NB4 (cell line): ENCODE results near the gene TRIM34.
"Not testable (repeated sequence)": the region's sequence is repeated elsewhere in the genome, so short reads cannot be mapped to it uniquely, and the experiment has no call there.

Experiments used
- DNase-seq: peaks from one replicate; pipeline ENCODE4 v3.0.0; 2010; ENCODE audit warnings: low read depth
- H3K4me3 ChIP-seq: one replicate; pipeline ENCODE4 v1.5.1; 2011; ENCODE audit warnings: mild to moderate bottlenecking, low read depth, low read length, moderate library complexity
- MYC ChIP-seq: IDR thresholded peaks from 2 replicates; pipeline ENCODE4 v1.6.1; 2011; ENCODE audit warnings: low read depth, low read length
- POLR2A ChIP-seq: IDR thresholded peaks from 2 replicates; pipeline ENCODE4 v1.6.1; 2011; ENCODE audit warnings: mild to moderate bottlenecking; ENCODE audit not compliant: insufficient read length; ENCODE audit errors: extremely low read depth
- TF ChIP-seq, protein P1 (sequence below): IDR thresholded peaks from one replicate; pipeline ENCODE4 v1.5.1; 2012; ENCODE audit warnings: low read depth, low read length
- TF ChIP-seq, protein P2 (sequence below): IDR thresholded peaks from 2 replicates; pipeline ENCODE4 v1.6.1; 2011; ENCODE audit warnings: low read depth, low read length

TRIM34 gene, protein sequence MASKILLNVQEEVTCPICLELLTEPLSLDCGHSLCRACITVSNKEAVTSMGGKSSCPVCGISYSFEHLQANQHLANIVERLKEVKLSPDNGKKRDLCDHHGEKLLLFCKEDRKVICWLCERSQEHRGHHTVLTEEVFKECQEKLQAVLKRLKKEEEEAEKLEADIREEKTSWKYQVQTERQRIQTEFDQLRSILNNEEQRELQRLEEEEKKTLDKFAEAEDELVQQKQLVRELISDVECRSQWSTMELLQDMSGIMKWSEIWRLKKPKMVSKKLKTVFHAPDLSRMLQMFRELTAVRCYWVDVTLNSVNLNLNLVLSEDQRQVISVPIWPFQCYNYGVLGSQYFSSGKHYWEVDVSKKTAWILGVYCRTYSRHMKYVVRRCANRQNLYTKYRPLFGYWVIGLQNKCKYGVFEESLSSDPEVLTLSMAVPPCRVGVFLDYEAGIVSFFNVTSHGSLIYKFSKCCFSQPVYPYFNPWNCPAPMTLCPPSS

DNA sequence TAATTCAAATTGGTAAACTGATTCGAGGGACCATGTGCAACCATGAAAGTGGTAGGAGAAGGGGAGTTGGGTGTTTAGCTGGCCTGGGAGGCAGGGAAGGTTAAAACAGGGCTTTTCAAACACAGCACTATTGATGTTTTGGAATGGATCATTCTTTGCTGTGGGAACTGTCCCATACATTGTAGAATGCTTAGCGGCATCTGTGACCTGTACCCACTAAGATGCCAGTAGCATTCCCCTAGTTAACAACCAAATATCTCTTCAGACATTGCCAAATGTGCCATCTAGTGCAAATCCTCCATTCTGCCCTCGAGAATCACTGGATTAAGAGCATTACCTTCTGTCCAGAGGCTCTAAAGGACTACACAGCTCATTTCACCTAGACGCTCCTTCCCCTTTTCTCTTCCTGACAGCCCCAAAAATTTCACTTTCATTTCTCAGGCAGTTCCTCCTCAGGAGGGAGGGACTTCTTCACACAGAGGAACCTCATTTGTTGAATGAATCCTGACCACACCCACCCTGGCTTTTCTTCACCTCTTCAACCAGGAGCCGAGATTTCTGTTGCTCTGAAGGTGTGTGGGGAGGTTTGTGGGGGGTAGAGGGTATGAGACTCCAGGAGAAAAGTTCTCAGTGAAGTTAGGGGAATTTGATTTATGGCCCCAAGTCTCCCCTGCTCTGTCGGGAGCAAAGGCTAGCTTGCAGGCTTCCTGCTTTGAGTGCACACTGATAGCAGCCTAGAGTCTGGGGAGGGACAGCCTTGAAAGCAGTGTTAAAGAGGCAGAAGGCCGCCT lies at the start of gene TRIM34:
Gene TRIM34 (plus strand): TSS at position 513 of the 791 bp plus-strand sequence. CDS start 7,331 bp downstream, outside the sequence.
- peak within 1 kb of the TSS; percentile 87 for H3K4me3 ChIP-seq
- peak; percentile 80 for DNase-seq
- TF ChIP-seq POLR2A, result peak; percentile 46
- TF ChIP-seq, protein P1, sequence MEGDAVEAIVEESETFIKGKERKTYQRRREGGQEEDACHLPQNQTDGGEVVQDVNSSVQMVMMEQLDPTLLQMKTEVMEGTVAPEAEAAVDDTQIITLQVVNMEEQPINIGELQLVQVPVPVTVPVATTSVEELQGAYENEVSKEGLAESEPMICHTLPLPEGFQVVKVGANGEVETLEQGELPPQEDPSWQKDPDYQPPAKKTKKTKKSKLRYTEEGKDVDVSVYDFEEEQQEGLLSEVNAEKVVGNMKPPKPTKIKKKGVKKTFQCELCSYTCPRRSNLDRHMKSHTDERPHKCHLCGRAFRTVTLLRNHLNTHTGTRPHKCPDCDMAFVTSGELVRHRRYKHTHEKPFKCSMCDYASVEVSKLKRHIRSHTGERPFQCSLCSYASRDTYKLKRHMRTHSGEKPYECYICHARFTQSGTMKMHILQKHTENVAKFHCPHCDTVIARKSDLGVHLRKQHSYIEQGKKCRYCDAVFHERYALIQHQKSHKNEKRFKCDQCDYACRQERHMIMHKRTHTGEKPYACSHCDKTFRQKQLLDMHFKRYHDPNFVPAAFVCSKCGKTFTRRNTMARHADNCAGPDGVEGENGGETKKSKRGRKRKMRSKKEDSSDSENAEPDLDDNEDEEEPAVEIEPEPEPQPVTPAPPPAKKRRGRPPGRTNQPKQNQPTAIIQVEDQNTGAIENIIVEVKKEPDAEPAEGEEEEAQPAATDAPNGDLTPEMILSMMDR, result no peak
- TF ChIP-seq, protein P2, sequence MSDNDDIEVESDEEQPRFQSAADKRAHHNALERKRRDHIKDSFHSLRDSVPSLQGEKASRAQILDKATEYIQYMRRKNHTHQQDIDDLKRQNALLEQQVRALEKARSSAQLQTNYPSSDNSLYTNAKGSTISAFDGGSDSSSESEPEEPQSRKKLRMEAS, result no peak
- TF ChIP-seq MYC, result no peak

DNA sequence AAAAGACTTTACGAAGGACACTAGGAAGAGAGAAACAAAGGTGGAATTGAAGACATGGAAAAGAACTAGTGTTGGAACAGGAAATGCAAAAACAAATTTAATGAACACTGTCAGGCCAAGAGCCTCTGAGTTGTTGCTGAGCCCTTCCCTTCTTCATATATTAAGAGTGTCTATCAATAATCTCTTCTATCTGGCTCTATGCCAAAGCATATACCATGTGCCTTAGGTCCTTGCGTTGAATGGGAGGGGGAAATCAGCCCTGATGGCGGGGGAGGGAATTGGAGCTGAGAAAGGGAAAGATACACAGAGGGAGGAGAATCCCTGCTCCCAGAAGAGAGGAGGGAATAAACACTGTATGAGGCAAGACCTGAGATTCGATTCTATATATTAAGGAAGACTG lies 49.6 kb upstream of the TRIM34 start:
- H3K4me3 ChIP-seq, result no peak overlapping the region
- no peak for DNase-seq
- TF ChIP-seq, protein P2, result no peak
- TF ChIP-seq POLR2A (no peak), MYC (no peak)
- TF ChIP-seq, protein P1, result no peak

DNA sequence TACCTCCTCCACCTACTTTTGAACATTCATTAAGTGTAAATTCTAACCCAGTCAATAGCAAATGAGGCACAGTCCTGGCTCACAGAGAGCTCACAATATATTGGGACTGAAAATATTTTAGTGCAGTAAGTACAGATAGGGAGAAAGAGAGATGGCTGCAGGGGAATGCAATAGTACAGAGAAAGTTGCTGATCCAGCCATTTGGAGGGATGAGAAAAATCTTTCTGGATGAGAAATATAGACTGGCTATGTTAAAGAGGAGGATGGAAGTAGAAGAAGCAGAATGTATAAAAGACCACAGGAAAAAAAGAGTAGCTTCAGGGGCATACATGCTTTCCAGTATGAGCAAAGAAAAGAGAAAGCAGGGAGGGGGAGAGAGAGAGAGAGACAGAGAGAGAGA lies 47.7 kb upstream of the TRIM34 start:
- TF ChIP-seq, protein P1, result no peak
- TF ChIP-seq POLR2A (no peak), MYC (no peak)
- TF ChIP-seq, protein P2, result no peak
- no peak overlapping the region for H3K4me3 ChIP-seq
- DNase-seq, result no peak

DNA sequence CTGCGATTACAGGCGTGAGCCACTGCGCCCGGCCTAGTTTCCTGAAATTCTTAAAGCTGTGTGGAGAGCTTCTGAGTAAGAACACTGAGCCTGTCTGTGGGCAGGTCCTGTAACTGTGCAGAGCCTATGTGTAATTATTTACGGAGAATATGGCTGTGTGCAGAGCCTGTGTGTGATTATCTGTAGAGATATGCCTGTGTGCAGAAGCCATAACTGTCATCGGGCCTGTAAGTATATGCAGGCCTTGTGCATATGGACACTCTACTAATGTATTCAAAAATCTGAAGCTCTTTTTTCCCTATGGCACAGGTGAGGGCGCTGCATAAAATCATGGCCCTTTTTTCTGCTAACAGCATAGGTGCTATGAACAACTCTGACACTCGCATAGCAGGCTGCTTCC lies 44.2 kb upstream of the TRIM34 start, which contains the start of gene OR52B6:
Gene OR52B6 (plus strand): TSS at position 301 of the 400 bp plus-strand sequence. CDS start 0 bp downstream, at position 301.
- no peak for DNase-seq
- TF ChIP-seq, protein P1, result no peak
- TF ChIP-seq, protein P2, result no peak
- TF ChIP-seq MYC (no peak), POLR2A (no peak)

DNA sequence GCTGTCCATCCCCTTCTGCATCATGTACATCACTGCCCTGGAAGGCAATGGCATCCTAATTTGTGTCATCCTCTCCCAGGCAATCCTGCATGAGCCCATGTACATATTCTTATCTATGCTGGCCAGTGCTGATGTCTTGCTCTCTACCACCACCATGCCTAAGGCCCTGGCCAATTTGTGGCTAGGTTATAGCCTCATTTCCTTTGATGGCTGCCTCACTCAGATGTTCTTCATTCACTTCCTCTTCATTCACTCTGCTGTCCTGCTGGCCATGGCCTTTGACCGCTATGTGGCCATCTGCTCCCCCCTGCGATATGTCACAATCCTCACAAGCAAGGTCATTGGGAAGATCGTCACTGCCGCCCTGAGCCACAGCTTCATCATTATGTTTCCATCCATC lies 43.8 kb upstream of the TRIM34 start:
- TF ChIP-seq, protein P1, result no peak
- no peak for TF ChIP-seq POLR2A
- TF ChIP-seq, protein P2, result no peak
- no peak for TF ChIP-seq MYC
- no peak for DNase-seq
- no peak overlapping the region for H3K4me3 ChIP-seq

More for the DNA sequence above, 44.2 kb upstream of the TRIM34 start, which contains the start of gene OR52B6:
- H3K4me3 ChIP-seq, result no peak within 1 kb of the TSS

DNA sequence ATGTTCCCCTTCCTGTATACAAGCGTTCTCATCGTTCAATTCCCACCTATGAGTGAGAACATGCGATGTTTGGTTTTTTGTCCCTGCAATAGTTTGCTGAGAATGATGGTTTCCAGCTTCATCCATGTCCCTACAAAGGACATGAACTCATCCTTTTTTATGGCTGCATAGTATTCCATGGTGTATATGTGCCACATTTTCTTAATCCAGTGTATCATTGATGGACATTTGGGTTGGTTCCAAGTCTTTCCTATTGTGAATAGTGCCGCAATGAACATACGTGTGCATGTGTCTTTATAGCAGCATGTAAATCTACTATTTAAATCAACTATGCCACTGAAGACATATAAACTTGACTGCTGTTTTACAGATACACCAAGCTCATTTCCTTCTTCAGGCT lies 40.3 kb upstream of the TRIM34 start:
- not testable (repeated sequence) for DNase-seq, H3K4me3 ChIP-seq

DNA sequence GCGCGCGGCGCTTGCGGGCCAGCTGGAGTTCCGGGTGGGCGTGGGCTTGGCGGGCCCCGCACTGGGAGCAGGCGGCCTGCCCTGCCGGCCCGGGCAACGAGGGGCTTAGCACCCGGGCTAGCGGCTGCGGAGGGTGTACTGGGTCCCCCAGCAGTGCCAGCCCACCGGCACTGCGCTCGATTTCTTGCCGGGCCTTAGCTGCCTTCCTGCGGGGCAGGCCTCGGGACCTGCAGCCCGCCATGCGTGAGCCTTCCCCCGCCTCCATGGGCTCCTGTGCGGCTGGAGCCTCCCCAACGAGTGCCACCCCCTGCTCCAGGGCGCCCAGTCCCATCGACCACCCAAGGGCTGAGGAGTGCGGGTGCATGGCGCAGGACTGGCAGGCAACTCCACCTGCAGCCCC lies 34.9 kb upstream of the TRIM34 start:
- not testable (repeated sequence) for DNase-seq, H3K4me3 ChIP-seq
